ENCODE measurements around the gene MUC4. TPM values are rescaled to one million over a fixed set of nuclear protein-coding genes. Genes with fewer than 3 reads are reported as not detected.

Gene MUC4
- total and polyA plus RNA-seq, 3 donors from 2014 or later = 1.8 to 4.7 (median 4.0) TPM

DNA sequence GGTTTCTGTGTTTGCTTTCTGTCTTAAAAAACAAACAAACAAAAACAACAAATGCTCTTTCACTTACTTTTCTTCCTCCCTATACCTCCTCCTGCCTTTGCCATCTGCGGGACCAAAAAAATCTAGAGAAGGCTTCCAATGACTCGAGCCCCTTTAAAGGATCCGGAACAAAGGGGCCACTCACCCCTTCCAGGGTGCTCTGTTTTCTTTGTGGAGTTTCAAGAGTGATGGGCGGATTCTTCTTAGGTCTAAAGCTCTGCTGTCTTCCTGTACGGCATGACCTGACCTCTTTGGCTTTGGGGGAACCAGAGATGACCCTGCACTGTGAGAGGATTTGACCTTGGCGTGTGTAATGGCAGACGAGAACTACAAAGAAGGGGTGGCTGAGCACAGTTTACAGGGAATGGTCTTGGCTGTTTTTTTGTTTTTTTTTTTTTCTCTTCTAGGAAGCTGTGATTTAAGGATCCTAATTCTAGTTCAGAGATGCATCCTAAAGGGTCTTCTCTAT lies 93.2 kb downstream of the MUC4 start:
- DNase-seq = no peak

DNA sequence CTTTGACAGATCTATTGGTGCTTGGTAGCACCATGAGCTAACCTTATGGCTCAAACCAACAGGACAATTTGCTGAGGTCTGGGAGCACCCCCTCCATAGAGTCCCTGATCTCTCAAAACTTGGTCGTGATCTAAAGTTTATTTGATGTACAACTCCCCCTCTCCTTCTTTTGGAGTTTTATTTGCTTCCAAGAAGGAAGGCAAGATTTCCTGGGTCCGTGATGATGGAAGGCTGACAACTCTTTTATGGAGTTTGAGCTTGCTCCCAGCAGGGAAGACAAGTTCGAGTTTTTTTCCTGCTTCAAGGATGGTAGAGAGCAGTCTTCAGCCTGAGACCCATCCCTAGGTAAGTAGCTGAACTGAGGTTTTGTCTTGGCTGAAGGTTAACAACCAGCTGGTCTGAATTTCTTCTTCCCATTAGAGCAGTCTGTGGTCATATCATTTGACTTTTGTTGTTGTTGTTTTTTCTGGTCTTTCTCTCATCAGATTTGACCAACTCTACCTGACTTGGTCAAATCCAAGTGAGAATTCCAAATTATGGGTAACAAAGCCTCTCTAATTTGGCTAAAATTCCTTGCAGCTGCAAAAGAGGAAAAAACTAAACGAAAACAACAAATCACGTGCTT lies 93.8 kb downstream of the MUC4 start:
- no peaks in the 10 kb centered on the region for H3K4me1 ChIP-seq
- intact Hi-C loops (cut with DNase I; ENCODE audit: low total_unique reads) = no loop called here

More for the DNA sequence above, 93.2 kb downstream of the MUC4 start:
- no peak overlapping the region for H3K4me3 ChIP-seq
- H3K4me1 ChIP-seq = no peaks in the 10 kb centered on the region
- no peak overlapping the region for H3K27ac ChIP-seq
- TF ChIP-seq, protein P1, sequence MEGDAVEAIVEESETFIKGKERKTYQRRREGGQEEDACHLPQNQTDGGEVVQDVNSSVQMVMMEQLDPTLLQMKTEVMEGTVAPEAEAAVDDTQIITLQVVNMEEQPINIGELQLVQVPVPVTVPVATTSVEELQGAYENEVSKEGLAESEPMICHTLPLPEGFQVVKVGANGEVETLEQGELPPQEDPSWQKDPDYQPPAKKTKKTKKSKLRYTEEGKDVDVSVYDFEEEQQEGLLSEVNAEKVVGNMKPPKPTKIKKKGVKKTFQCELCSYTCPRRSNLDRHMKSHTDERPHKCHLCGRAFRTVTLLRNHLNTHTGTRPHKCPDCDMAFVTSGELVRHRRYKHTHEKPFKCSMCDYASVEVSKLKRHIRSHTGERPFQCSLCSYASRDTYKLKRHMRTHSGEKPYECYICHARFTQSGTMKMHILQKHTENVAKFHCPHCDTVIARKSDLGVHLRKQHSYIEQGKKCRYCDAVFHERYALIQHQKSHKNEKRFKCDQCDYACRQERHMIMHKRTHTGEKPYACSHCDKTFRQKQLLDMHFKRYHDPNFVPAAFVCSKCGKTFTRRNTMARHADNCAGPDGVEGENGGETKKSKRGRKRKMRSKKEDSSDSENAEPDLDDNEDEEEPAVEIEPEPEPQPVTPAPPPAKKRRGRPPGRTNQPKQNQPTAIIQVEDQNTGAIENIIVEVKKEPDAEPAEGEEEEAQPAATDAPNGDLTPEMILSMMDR (IDR thresholded peaks at IDR 0.05) = no peak
- no peak for TF ChIP-seq POLR2A (IDR thresholded peaks at IDR 0.05)
- intact Hi-C loops (cut with DNase I; ENCODE audit: low total_unique reads) = no loop called here
- no peaks in the 10 kb centered on the region for H3K9me3 ChIP-seq
- H3K36me3 ChIP-seq (ENCODE audit: low read depth, missing control alignments) = no peaks in the 10 kb centered on the region
- 65 to 77% methylated on average over 7 of the region's 7 CpGs for WGBS, 2 donors
- H3K27me3 ChIP-seq = no peaks in the 10 kb centered on the region

DNA sequence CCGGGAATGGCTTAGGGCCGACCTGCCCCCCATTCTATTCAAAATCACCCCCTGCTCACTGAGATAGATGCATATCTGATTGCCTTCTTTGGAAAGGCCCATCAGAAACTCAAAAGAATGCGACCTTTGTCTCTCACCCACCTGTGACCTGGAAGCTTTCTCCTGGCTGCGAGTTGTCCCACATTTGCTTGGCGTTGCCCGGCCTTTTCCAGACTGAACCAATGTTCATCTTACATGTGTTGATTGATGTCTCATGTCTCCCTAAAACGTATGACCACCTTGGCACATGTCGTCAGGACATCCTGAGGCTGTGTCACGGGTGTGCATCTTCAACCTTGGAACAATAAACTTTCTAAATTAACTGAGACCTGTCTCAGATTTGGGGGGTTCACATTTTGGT lies 94.3 kb downstream of the MUC4 start:
- 78 to 86% methylated on average over 9 of the region's 9 CpGs for WGBS, 2 donors
- H3K36me3 ChIP-seq (ENCODE audit: low read depth, missing control alignments) = no peaks in the 10 kb centered on the region
- H3K4me1 ChIP-seq = no peaks in the 10 kb centered on the region
- H3K27me3 ChIP-seq = no peaks in the 10 kb centered on the region
- no peak overlapping the region for H3K4me3 ChIP-seq
- no peak overlapping the region for H3K27ac ChIP-seq
- intact Hi-C loops (cut with DNase I; ENCODE audit: low total_unique reads) = no loop called here
- TF ChIP-seq, protein P1 (IDR thresholded peaks at IDR 0.05) = no peak
- TF ChIP-seq POLR2A (IDR thresholded peaks at IDR 0.05) = no peak
- no peak for DNase-seq
- H3K9me3 ChIP-seq = no peaks in the 10 kb centered on the region

More for the DNA sequence above, 93.8 kb downstream of the MUC4 start:
- TF ChIP-seq POLR2A (IDR thresholded peaks at IDR 0.05) = no peak
- TF ChIP-seq, protein P1 (IDR thresholded peaks at IDR 0.05) = no peak
- no peaks in the 10 kb centered on the region for H3K36me3 ChIP-seq (ENCODE audit: low read depth, missing control alignments)
- H3K27me3 ChIP-seq = no peaks in the 10 kb centered on the region
- H3K4me3 ChIP-seq = no peak overlapping the region
- no peaks in the 10 kb centered on the region for H3K9me3 ChIP-seq
- H3K27ac ChIP-seq = no peak overlapping the region
- whole genome bisulfite sequencing, 2 donors = 71 to 77% methylated on average over 5 of the region's 5 CpGs
- DNase-seq = no peak

DNA sequence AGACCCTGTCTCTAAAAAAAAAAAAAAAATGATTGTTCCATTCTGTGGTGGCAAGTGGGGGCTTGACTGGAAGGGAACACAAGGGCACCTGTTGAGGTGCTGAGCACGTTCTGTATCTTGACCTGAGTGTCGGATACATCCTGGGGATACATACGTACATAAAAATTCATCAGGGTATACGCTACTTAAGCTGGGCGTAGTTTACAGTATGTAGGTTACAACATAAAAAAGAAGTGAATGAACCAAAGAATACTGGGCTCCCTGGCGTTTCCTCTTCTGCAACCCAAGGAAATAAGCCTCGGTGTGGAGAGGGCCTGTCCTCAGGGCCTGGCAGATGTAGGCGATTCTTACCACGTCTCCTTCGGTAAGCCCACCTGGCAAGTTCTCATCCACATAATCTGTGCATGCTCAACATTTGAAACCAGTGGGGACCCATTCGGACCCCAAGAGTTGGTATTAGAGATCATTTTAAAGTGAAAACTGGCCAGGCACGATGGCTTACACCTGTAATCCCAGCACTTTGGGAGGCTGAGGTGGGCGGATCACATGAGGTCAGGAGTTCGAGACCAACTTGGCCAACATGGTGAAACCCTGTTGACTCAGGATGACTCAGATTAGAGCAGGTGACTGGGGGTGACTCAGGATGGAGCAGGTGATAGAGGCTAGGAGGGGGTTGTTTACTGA lies 96.0 kb downstream of the MUC4 start:
- TF ChIP-seq, protein P1 (IDR thresholded peaks at IDR 0.05) = no peak
- no peak for TF ChIP-seq POLR2A (IDR thresholded peaks at IDR 0.05)
- WGBS, 2 donors = 83 to 85% methylated on average over 14 of the region's 14 CpGs
- no peak overlapping the region for H3K27ac ChIP-seq
- H3K4me3 ChIP-seq = no peak overlapping the region
- no peaks in the 10 kb centered on the region for H3K4me1 ChIP-seq
- no peak for DNase-seq
- H3K36me3 ChIP-seq (ENCODE audit: low read depth, missing control alignments) = no peaks in the 10 kb centered on the region
- no peaks in the 10 kb centered on the region for H3K27me3 ChIP-seq
- H3K9me3 ChIP-seq = no peaks in the 10 kb centered on the region
- intact Hi-C loops (cut with DNase I; ENCODE audit: low total_unique reads) = no loop called here

Data from testis (tissue), 3 donors.